IMR-90 (cell line): ENCODE results near the gene C19orf25. TPM values are rescaled to one million over a fixed set of nuclear protein-coding genes. Genes with fewer than 3 reads are reported as not detected.

Experiments
- ATAC-seq: fragments of 200-7000 bp; cut with Tn5 transposase; 2 replicates; pipeline ENCODE4 v1.9.1; 2020; ENCODE audit warnings: low read depth, mild to moderate bottlenecking, moderate library complexity
- BruUV-seq: library from RNA; stranded (reverse); fragments of 400-500 nt; replicated peaks from 2 replicates; lab custom pipeline; 2021; lab: Mats Ljungman, UMichigan
- CTCF ChIA-PET: fragments of 300-600 bp; formaldehyde crosslinking; extraction: SDS; loops from one replicate; lab custom pipeline; 2021; ENCODE audit warnings: antibody characterized with exemption; lab: Yijun Ruan, JAX
- POLR2A ChIA-PET: fragments of 300-600 bp; sonication (Branson Sonifier 250); formaldehyde crosslinking; loops from one replicate; lab custom pipeline; 2022; ENCODE audit warnings: antibody characterized with exemption; ENCODE audit not compliant: unreplicated experiment; lab: Charles Lee
- DNase-seq: peaks from one replicate; pipeline ENCODE4 v3.0.0; 2013
- H2AFZ ChIP-seq: replicated peaks from 2 replicates; pipeline ENCODE3; 2013; ENCODE audit warnings: low read length, mild to moderate bottlenecking; ENCODE audit not compliant: poor library complexity
- H2AK5ac ChIP-seq: 2 replicates; pipeline ENCODE4 v1.6.1; 2013; ENCODE audit warnings: low read depth, low read length, inconsistent platforms
- H2AK9ac ChIP-seq: replicated peaks from 2 replicates; pipeline ENCODE3; 2013; ENCODE audit warnings: mild to moderate bottlenecking, low read depth, low read length, moderate library complexity; ENCODE audit not compliant: poor library complexity
- H2BK120ac ChIP-seq: 2 replicates; pipeline ENCODE4 v1.6.1; 2013; ENCODE audit warnings: low read depth, low read length, inconsistent platforms
- H2BK15ac ChIP-seq: 3 replicates; pipeline ENCODE4 v1.6.1; 2013; ENCODE audit warnings: low read depth, low read length, inconsistent platforms
- H2BK20ac ChIP-seq: 2 replicates; pipeline ENCODE4 v1.6.1; 2013; ENCODE audit warnings: low read depth, mild to moderate bottlenecking, inconsistent platforms, low read length, moderate library complexity
- H2BK5ac ChIP-seq: 2 replicates; pipeline ENCODE4 v1.6.1; 2013; ENCODE audit warnings: mild to moderate bottlenecking, low read depth, low read length, inconsistent platforms; ENCODE audit not compliant: poor library complexity, severe bottlenecking
- H3K14ac ChIP-seq: replicated peaks from 2 replicates; pipeline ENCODE4 v1.6.1; 2013; ENCODE audit warnings: low read depth, low read length, inconsistent platforms
- H3K18ac ChIP-seq: 2 replicates; pipeline ENCODE4 v1.6.1; 2013; ENCODE audit warnings: low read depth, low read length, control low read depth
- H3K23ac ChIP-seq: 2 replicates; pipeline ENCODE4 v1.6.1; 2013; ENCODE audit warnings: low read depth, low read length, inconsistent platforms
- H3K27ac ChIP-seq: 2 replicates; pipeline ENCODE4 v1.5.1; 2013; ENCODE audit warnings: mild to moderate bottlenecking, control low read depth, low read length; ENCODE audit not compliant: insufficient read depth
- H3K27me3 ChIP-seq: 2 replicates; pipeline ENCODE4 v1.6.1; 2013; ENCODE audit warnings: low read length; ENCODE audit not compliant: control insufficient read depth, insufficient read depth
- H3K36me3 ChIP-seq: 2 replicates; pipeline ENCODE4 v1.6.1; 2013; ENCODE audit warnings: low read length, mixed read lengths; ENCODE audit not compliant: control insufficient read depth, insufficient read depth
- H3K4ac ChIP-seq: 2 replicates; pipeline ENCODE4 v1.6.1; 2013; ENCODE audit warnings: low read depth, low read length, inconsistent platforms
- H3K4me1 ChIP-seq: 2 replicates; pipeline ENCODE4 v1.6.1; 2013; ENCODE audit warnings: low read length, mixed read lengths; ENCODE audit not compliant: control insufficient read depth, insufficient read depth
- H3K4me2 ChIP-seq: 2 replicates; pipeline ENCODE4 v1.6.1; 2013; ENCODE audit warnings: low read depth, mild to moderate bottlenecking, control low read depth, low read length, moderate library complexity
- H3K4me3 ChIP-seq: 2 replicates; pipeline ENCODE4 v1.5.1; 2013; ENCODE audit warnings: low read depth, mild to moderate bottlenecking, control low read depth, low read length, moderate library complexity; ENCODE audit not compliant: insufficient read depth
- H3K56ac ChIP-seq: 2 replicates; pipeline ENCODE4 v1.6.1; 2013; ENCODE audit warnings: low read length, inconsistent platforms; ENCODE audit not compliant: insufficient read depth; ENCODE audit errors: extremely low read depth
- H3K79me1 ChIP-seq, 2 experiments: 2 replicates each; pipeline ENCODE4 v1.6.1; 2013; ENCODE audit warnings: low read length in 2 of 2, inconsistent platforms in 1 of 2, low read depth in 1 of 2
- H3K9ac ChIP-seq: 2 replicates; pipeline ENCODE4 v1.6.1; 2013; ENCODE audit warnings: low read depth, low read length, control low read depth
- H3K9me1 ChIP-seq: 2 replicates; pipeline ENCODE4 v1.6.1; 2013; ENCODE audit warnings: low read length, inconsistent platforms; ENCODE audit not compliant: insufficient read depth
- H3K9me3 ChIP-seq: 2 replicates; pipeline ENCODE4 v1.6.1; 2013; ENCODE audit warnings: low read length; ENCODE audit not compliant: control insufficient read depth, insufficient read depth
- H4K20me1 ChIP-seq: 2 replicates; pipeline ENCODE4 v1.6.1; 2013; ENCODE audit warnings: low read length, inconsistent platforms; ENCODE audit not compliant: insufficient read depth
- H4K5ac ChIP-seq: 2 replicates; pipeline ENCODE4 v1.6.1; 2013; ENCODE audit warnings: mild to moderate bottlenecking, low read depth, low read length, control low read depth
- H4K8ac ChIP-seq, 2 experiments: 2 replicates each; pipeline ENCODE4 v1.6.1; 2013; ENCODE audit warnings: low read depth in 2 of 2, low read length in 2 of 2, control low read depth in 1 of 2, inconsistent platforms in 1 of 2
- H4K91ac ChIP-seq: 2 replicates; pipeline ENCODE4 v1.6.1; 2013; ENCODE audit warnings: low read depth, low read length, inconsistent platforms; ENCODE audit not compliant: insufficient read depth
- BHLHE40 ChIP-seq: fragments of 150-350 bp; IDR thresholded peaks from 2 replicates; pipeline ENCODE4 v1.6.1; 2016; ENCODE audit warnings: mild to moderate bottlenecking, low read depth, low read length
- CEBPB ChIP-seq: IDR thresholded peaks from 2 replicates; pipeline ENCODE4 v1.6.1; 2012; ENCODE audit warnings: low read depth, low read length, improper control_type of control experiment
- CHD1 ChIP-seq: IDR thresholded peaks from 2 replicates; pipeline ENCODE4 v1.6.1; 2012; ENCODE audit warnings: low read depth, low read length, improper control_type of control experiment
- FOS ChIP-seq: fragments of 150-350 bp; IDR thresholded peaks from 2 replicates; pipeline ENCODE4 v1.6.1; 2016; ENCODE audit warnings: low read depth, low read length
- MAFK ChIP-seq: IDR thresholded peaks from 2 replicates; pipeline ENCODE4 v1.6.1; 2012; ENCODE audit warnings: low read depth, low read length, improper control_type of control experiment
- MAZ ChIP-seq: IDR thresholded peaks from 2 replicates; pipeline ENCODE4 v1.6.1; 2012; ENCODE audit warnings: low read depth, mild to moderate bottlenecking, low read length, improper control_type of control experiment, moderate library complexity, borderline replicate concordance
- POLR2A ChIP-seq: IDR thresholded peaks from 2 replicates; pipeline ENCODE4 v1.6.1; 2012; ENCODE audit warnings: mild to moderate bottlenecking, low read depth, low read length
- RAD21 ChIP-seq: IDR thresholded peaks from 2 replicates; pipeline ENCODE4 v1.6.1; 2012; ENCODE audit warnings: low read length, improper control_type of control experiment
- RCOR1 ChIP-seq: IDR thresholded peaks from 2 replicates; pipeline ENCODE4 v1.6.1; 2012; ENCODE audit warnings: mild to moderate bottlenecking, low read length, improper control_type of control experiment; ENCODE audit not compliant: insufficient replicate concordance
- RFX5 ChIP-seq: IDR thresholded peaks from 2 replicates; pipeline ENCODE4 v1.8.0; 2012; ENCODE audit warnings: low read depth, mild to moderate bottlenecking, low read length, moderate library complexity
- SMC3 ChIP-seq: fragments of 150-350 bp; IDR thresholded peaks from 2 replicates; pipeline ENCODE4 v1.6.1; 2016; ENCODE audit warnings: low read depth, mild to moderate bottlenecking, antibody characterized with exemption, low read length, moderate library complexity
- WGBS, 2 experiments: methylation state at CpG; one replicate each; pipeline versions ENCODE4 v1.1.5 to v1.1.7; 2013; ENCODE audit warnings: missing lambda C conversion rate in 2 of 2; ENCODE audit not compliant: insufficient read length in 1 of 2; ENCODE audit errors: extremely low coverage in 2 of 2; 5-methylcytosine and 5-hydroxymethylcytosine counted together
- dilution Hi-C: fragments of 300-500 bp; cut with HindIII; formaldehyde crosslinking; loops from one replicate; pipeline ENCODE4 v1.14.3; 2018; ENCODE audit warnings: low sequenced_read_pairs; ENCODE audit not compliant: unreplicated experiment
- in situ Hi-C: fragments of 300-500 bp; cut with MboI; formaldehyde crosslinking; loops from 3 replicates; pipeline ENCODE4 v1.14.3; 2019; ENCODE audit warnings: low sequenced_read_pairs, inconsistent platforms, mixed read lengths
- intact Hi-C: fragments of 100-400 bp; cut with micrococcal nuclease; formaldehyde crosslinking; loops from 2 replicates; pipeline ENCODE4 v1.10.0; 2022
- polyA plus RNA-seq, 3 experiments: library from polyadenylated mRNA; depleted of rRNA; stranded (reverse); fragments of >200 nt; gene quantifications; 2 replicates each; pipeline ENCODE4 v1.2.3, GENCODE V29; 2012; ENCODE audit warnings: low replicate concordance in 1 of 3
- total RNA-seq: library from RNA; depleted of rRNA; stranded (reverse); fragments of >200 nt; gene quantifications from 2 replicates; pipeline ENCODE4 v1.2.3, GENCODE V29; 2012
- TF ChIP-seq, protein P1 (sequence below): conservative IDR thresholded peaks from 2 replicates; pipeline ENCODE4 v1.5.1; 2012; ENCODE audit warnings: mild to moderate bottlenecking, low read depth, low read length, improper control_type of control experiment
- TF ChIP-seq, protein P2 (sequence below): fragments of 150-350 bp; IDR thresholded peaks from 2 replicates; pipeline ENCODE4 v1.6.1; 2017; ENCODE audit warnings: mild to moderate bottlenecking, antibody characterized with exemption, low read length, low read depth

C19orf25 gene
- total and polyA plus RNA-seq, 2 of the 4 experiments (the other 2 are of a cell fraction), result 10.4 to 34.9 TPM

DNA sequence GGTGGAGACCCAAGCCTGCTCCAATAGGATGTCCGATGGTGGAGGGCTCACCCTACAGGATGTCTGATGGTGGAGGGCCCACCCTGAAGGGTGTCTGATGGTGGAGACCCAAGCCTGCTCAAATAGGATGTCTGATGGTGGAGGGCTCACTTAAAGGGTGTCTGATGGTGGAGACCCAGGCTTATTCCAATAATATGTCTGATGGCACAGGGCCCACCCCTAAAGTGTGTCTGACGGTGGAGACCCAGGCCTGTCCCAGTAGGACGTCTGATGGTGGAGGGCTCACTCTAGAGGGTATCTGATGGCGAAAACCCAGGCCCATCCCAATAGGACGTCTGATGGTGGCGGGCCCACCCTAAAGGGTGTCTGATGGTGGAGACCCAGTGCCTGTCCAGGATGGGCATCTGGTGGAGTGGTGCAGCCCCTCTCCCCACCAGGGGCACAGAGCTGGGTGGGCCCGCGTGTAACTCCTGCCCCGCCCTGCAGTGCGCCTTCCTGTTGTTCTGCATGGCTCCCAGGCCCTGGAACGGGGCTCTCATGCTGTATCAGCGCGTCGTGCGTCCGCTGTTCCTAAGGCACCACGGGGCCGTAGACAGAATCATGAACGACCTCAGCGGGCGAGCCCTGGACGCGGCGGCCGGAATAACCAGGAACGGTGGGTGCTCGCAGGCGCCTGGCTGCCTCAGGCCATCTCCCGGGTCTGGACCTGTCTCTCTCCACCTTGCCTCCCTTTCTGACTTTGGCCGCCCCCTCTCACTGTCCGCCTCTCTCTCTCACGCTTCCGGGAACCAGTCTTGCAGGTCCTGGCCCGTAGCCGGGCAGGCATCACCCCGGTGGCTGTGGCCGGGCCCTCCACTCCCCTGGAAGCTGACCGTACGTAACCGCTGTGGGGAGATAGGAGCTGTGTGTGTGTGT lies 17.0 kb upstream of the C19orf25 start:
- H3K9me1 ChIP-seq, result no peaks in the 10 kb centered on the region
- H2BK15ac ChIP-seq, result no peak overlapping the region
- no peak overlapping the region for H3K27ac ChIP-seq
- no peaks in the 10 kb centered on the region for H3K9me3 ChIP-seq
- peaks cover 5% of the 10 kb centered on the region for H3K4me1 ChIP-seq
- no peak overlapping the region for H3K23ac ChIP-seq
- DNase-seq (no peak), ATAC-seq (no peak)
- no peak overlapping the region for H2AK5ac ChIP-seq
- H2AFZ ChIP-seq, result no peak overlapping the region
- H3K4me3 ChIP-seq, result no peak overlapping the region
- WGBS, 2 experiments, result 74% methylated on average over 17 of the region's 40 CpGs; no CpG with 5 or more reads in 1 of the 2 experiments
- no peak overlapping the region for H2AK9ac ChIP-seq
- H4K91ac ChIP-seq, result no peak overlapping the region
- H3K18ac ChIP-seq, result no peak overlapping the region
- dilution Hi-C loops (no loop called here), in situ Hi-C loops (no loop called here), intact Hi-C loops (no loop called here)
- H4K5ac ChIP-seq, result no peak overlapping the region
- no peak overlapping the region for H2BK20ac ChIP-seq
- H3K4ac ChIP-seq, result no peak overlapping the region
- no TSS peak for BruUV-seq
- H2BK120ac ChIP-seq, result no peak overlapping the region
- no peaks in the 10 kb centered on the region for H3K36me3 ChIP-seq
- ChIA-PET POLR2A (no interaction called here), CTCF (no interaction called here)
- H3K56ac ChIP-seq, result no peak overlapping the region
- H3K27me3 ChIP-seq, result peaks cover 13% of the 10 kb centered on the region; the same call in 1 of the 2 replicates
- H3K14ac ChIP-seq, result no peak overlapping the region
- no peak overlapping the region for H2BK5ac ChIP-seq
- no peaks in the 10 kb centered on the region for H4K20me1 ChIP-seq
- H4K8ac ChIP-seq, result no peak overlapping the region
- no peak overlapping the region for H3K9ac ChIP-seq
- H3K79me1 ChIP-seq, result no peaks in the 10 kb centered on the region
- TF ChIP-seq MAZ (no peak), MAFK (no peak), CHD1 (no peak), RCOR1 (no peak), RFX5 (no peak), SMC3 (no peak), FOS (no peak), RAD21 (no peak), BHLHE40 (no peak), POLR2A (no peak), CEBPB (no peak)
- TF ChIP-seq, protein P1, sequence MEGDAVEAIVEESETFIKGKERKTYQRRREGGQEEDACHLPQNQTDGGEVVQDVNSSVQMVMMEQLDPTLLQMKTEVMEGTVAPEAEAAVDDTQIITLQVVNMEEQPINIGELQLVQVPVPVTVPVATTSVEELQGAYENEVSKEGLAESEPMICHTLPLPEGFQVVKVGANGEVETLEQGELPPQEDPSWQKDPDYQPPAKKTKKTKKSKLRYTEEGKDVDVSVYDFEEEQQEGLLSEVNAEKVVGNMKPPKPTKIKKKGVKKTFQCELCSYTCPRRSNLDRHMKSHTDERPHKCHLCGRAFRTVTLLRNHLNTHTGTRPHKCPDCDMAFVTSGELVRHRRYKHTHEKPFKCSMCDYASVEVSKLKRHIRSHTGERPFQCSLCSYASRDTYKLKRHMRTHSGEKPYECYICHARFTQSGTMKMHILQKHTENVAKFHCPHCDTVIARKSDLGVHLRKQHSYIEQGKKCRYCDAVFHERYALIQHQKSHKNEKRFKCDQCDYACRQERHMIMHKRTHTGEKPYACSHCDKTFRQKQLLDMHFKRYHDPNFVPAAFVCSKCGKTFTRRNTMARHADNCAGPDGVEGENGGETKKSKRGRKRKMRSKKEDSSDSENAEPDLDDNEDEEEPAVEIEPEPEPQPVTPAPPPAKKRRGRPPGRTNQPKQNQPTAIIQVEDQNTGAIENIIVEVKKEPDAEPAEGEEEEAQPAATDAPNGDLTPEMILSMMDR, result no peak
- TF ChIP-seq, protein P2, sequence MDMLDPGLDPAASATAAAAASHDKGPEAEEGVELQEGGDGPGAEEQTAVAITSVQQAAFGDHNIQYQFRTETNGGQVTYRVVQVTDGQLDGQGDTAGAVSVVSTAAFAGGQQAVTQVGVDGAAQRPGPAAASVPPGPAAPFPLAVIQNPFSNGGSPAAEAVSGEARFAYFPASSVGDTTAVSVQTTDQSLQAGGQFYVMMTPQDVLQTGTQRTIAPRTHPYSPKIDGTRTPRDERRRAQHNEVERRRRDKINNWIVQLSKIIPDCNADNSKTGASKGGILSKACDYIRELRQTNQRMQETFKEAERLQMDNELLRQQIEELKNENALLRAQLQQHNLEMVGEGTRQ, result no peak
- no peak overlapping the region for H3K4me2 ChIP-seq
